Ovary (tissue), 9 donors: ENCODE measurements around the gene TYW1B. TPM values are rescaled to one million over a fixed set of nuclear protein-coding genes. Genes with fewer than 3 reads are reported as not detected.
"Not testable (repeated sequence)": the region's sequence is repeated elsewhere in the genome, so short reads cannot be mapped to it uniquely, and the experiment has no call there.

ENCODE experiments used
- DNase-seq, 5 donors: peaks; one replicate each; pipeline ENCODE4 v3.0.0-alpha.2; 2019 to 2020
- H3K27ac ChIP-seq, 2 donors: fragments of 200-600 bp; one replicate each; pipeline versions ENCODE4 v1.5.1 to v1.8.0; 2019 to 2022
- H3K27me3 ChIP-seq: fragments of 200-600 bp; one replicate; pipeline ENCODE4 v1.8.0; 2022
- H3K36me3 ChIP-seq: fragments of 200-600 bp; sonication (generic); one replicate; pipeline ENCODE4 v1.5.1; 2019
- H3K4me1 ChIP-seq: one replicate; pipeline ENCODE4 v1.8.1; 2013; ENCODE audit warnings: mild to moderate bottlenecking, moderate library complexity; ENCODE audit not compliant: insufficient read depth
- H3K4me3 ChIP-seq: fragments of 200-600 bp; sonication (generic); one replicate; pipeline ENCODE4 v1.5.1; 2017
- H3K9me3 ChIP-seq, 2 donors: fragments of 200-600 bp in 1 of 2; sonication (generic) in 1 of 2; one replicate each; pipeline versions ENCODE4 v1.5.1 to v1.8.1; 2013 to 2019; ENCODE audit warnings: mild to moderate bottlenecking in 1 of 2, moderate library complexity in 1 of 2
- CTCF ChIP-seq, 3 donors: fragments of 450-650 bp in 2 of 3; fragments of 200-600 bp in 1 of 3; IDR thresholded peaks; one replicate each; pipeline versions ENCODE4 v1.5.1 to v1.8.0; 2016 to 2022; ENCODE audit warnings: antibody characterized with exemption in 3 of 3, mild to moderate bottlenecking in 1 of 3
- EP300 ChIP-seq: sonication (generic); formaldehyde crosslinking; IDR thresholded peaks from one replicate; pipeline ENCODE4 v1.6.1; 2017; ENCODE audit warnings: antibody characterized with exemption
- POLR2A ChIP-seq: fragments of 450-650 bp; IDR thresholded peaks from one replicate; pipeline ENCODE4 v1.6.1; 2017; ENCODE audit warnings: antibody characterized with exemption, mild to moderate bottlenecking, moderate library complexity
- WGBS, 3 donors: extraction: QIAGEN DNeasy Blood & Tissue Kit in 1 of 3; methylation state at CpG; one replicate each; pipeline versions ENCODE4 v1.1.5 to v1.1.7; 2013 to 2017; 5-methylcytosine and 5-hydroxymethylcytosine counted together
- intact Hi-C, 4 donors: fragments of 100-400 bp; cut with DNase I; formaldehyde crosslinking; loops; one replicate each; pipeline versions ENCODE4 v1.11.0 to v1.15.1; 2022 to 2023
- polyA plus RNA-seq, 2 donors: library from polyadenylated mRNA; stranded (reverse); fragments of 200-250 nt in 1 of 2; fragments of 350-450 nt in 1 of 2; fragmentation: Illumina TruSeq in 1 of 2; extraction: RNeasy Lipid Tissue Mini Kit (QIAGEN cat#74804) in 1 of 2; gene quantifications; one replicate each; pipeline ENCODE4 v1.2.3, GENCODE V29; 2013 to 2014
- total RNA-seq, 7 donors: library from RNA; depleted of rRNA in 2 of 7; stranded (reverse); fragments of >200 nt in 2 of 7; fragmentation: NEBNext Ultra II Directional in 3 of 7; extraction: Animal tissue kit (Norgen Biotek cat#: 25700) in 3 of 7; gene quantifications; one replicate each; pipeline versions ENCODE4 v1.1.0 to v1.2.4, GENCODE V29; 2016 to 2023
- donor health status: DM: no; HTN: no; CAD: no; lungs with moderate emphysema.
- donor health status: DM: no; HTN: no; CAD: no.
- donor health status: Bipolar disorder and iron deficiency.
- donor health status: DM: yes; HTN: yes; CAD: no.
- donor health status: DM: no; HTN: no; CAD: no.
- donor health status: DM: yes; HTN: yes; CAD: no.

Gene TYW1B
- total and polyA plus RNA-seq, 9 donors = 2.5 to 7.6 (median 3.0) TPM

- 90 to 95% (median 93%) methylated on average over 8 of the region's 8 CpGs for WGBS, 3 donors
- DNase-seq = no peak
- intact Hi-C loops = no loop called here
- Histone ChIP-seq H3K9me3 (no peaks in the 10 kb centered on the region), H3K36me3 (no peaks in the 10 kb centered on the region), H3K27me3 (no peaks in the 10 kb centered on the region), H3K27ac (no peak overlapping the region), H3K4me3 (no peak overlapping the region), H3K4me1 (no peaks in the 10 kb centered on the region)
- TF ChIP-seq POLR2A (no peak), EP300 (no peak), CTCF (IDR thresholded peaks at IDR 0.05) (no peak)
Measured at GRCh38 chr7:72781161-72781560, 46.8 kb downstream of the TYW1B start.

GRCh38 chr7:72780289-72780894, 47.6 kb downstream of the TYW1B start:
- H3K4me1 ChIP-seq, H3K36me3 ChIP-seq, H3K9me3 ChIP-seq, H3K27ac ChIP-seq, H3K4me3 ChIP-seq, DNase-seq, H3K27me3 ChIP-seq, intact Hi-C loops: not testable (repeated sequence)
- WGBS, 3 donors = 84 to 89% (median 89%) methylated on average over 5 of the region's 5 CpGs

- H3K36me3 ChIP-seq = not testable (repeated sequence)
Measured at GRCh38 chr7:72777167-72777566, 50.8 kb downstream of the TYW1B start.

GRCh38 chr7:72772627-72773026, 55.4 kb downstream of the TYW1B start:
- 57 to 68% (median 64%) methylated on average over 2 of the region's 2 CpGs for WGBS, 3 donors
- H3K36me3 ChIP-seq, H3K27ac ChIP-seq, H3K9me3 ChIP-seq, H3K27me3 ChIP-seq, DNase-seq, intact Hi-C loops, H3K4me1 ChIP-seq, H3K4me3 ChIP-seq: not testable (repeated sequence)

More at GRCh38 chr7:72777167-72777566, 50.8 kb downstream of the TYW1B start:
- H3K4me1 ChIP-seq, H3K27me3 ChIP-seq, H3K9me3 ChIP-seq, H3K27ac ChIP-seq, intact Hi-C loops, H3K4me3 ChIP-seq, DNase-seq: not testable (repeated sequence)
- 87 to 89% (median 89%) methylated on average over 2 of the region's 2 CpGs for WGBS, 3 donors

- H3K4me1 ChIP-seq, DNase-seq, intact Hi-C loops, H3K27me3 ChIP-seq, H3K27ac ChIP-seq, H3K36me3 ChIP-seq, H3K9me3 ChIP-seq, H3K4me3 ChIP-seq: not testable (repeated sequence)
- WGBS, 3 donors = 94 to 97% (median 97%) methylated on average over 5 of the region's 5 CpGs
Measured at GRCh38 chr7:72766994-72767393, 61.0 kb downstream of the TYW1B start.

- Histone ChIP-seq H3K4me3 (no peak overlapping the region), H3K27me3 (no peaks in the 10 kb centered on the region), H3K36me3 (no peaks in the 10 kb centered on the region), H3K4me1 (no peaks in the 10 kb centered on the region), H3K9me3 (no peaks in the 10 kb centered on the region), H3K27ac (no peak overlapping the region)
- TF ChIP-seq CTCF (IDR thresholded peaks at IDR 0.05) (no peak), EP300 (no peak), POLR2A (no peak)
- DNase-seq = no peak
- WGBS, 3 donors = 83 to 93% (median 84%) methylated on average over 2 of the region's 2 CpGs
- intact Hi-C loops = no loop called here
Measured at GRCh38 chr7:72760602-72761001, 67.4 kb downstream of the TYW1B start.

- no peaks in the 10 kb centered on the region for H3K4me1 ChIP-seq
Measured at GRCh38 chr7:72754312-72754711, 73.7 kb downstream of the TYW1B start.

More at GRCh38 chr7:72754312-72754711, 73.7 kb downstream of the TYW1B start:
- no peaks in the 10 kb centered on the region for H3K27me3 ChIP-seq
- DNase-seq = no peak
- no peaks in the 10 kb centered on the region for H3K36me3 ChIP-seq
- TF ChIP-seq EP300 (no peak), CTCF (IDR thresholded peaks at IDR 0.05) (no peak), POLR2A (no peak)
- H3K27ac ChIP-seq = no peak overlapping the region
- no peak overlapping the region for H3K4me3 ChIP-seq
- H3K9me3 ChIP-seq = no peaks in the 10 kb centered on the region
- WGBS, 3 donors = 91 to 93% (median 93%) methylated on average over 7 of the region's 7 CpGs
- intact Hi-C loops = no loop called here
